Left lung (tissue), 10 donors: Measurements from ENCODE around the gene SPAAR. TPM values are rescaled to one million over a fixed set of nuclear protein-coding genes. Genes with fewer than 3 reads are reported as not detected.

Experiments
- ATAC-seq: fragments of 200-7000 bp; cut with Tn5 transposase; one replicate; pipeline ENCODE4 v1.9.1; 2020; ENCODE audit warnings: moderate library complexity
- DNase-seq, 4 donors: peaks; one replicate each; pipeline ENCODE4 v3.0.0-alpha.2; 2013 to 2020
- H3K27ac ChIP-seq, 2 donors: fragments of 200-600 bp; sonication (generic) in 1 of 2; one replicate each; pipeline versions ENCODE4 v1.5.0 to v1.8.0; 2020 to 2021
- H3K27me3 ChIP-seq, 2 donors: fragments of 200-600 bp; sonication (generic) in 1 of 2; one replicate each; pipeline versions ENCODE4 v1.5.0 to v1.8.0; 2020 to 2021
- H3K36me3 ChIP-seq, 2 donors: fragments of 200-600 bp; sonication (generic) in 1 of 2; one replicate each; pipeline versions ENCODE4 v1.5.0 to v1.8.0; 2020 to 2021
- H3K4me1 ChIP-seq, 2 donors: fragments of 200-600 bp; one replicate each; pipeline ENCODE4 v1.8.0; 2021
- H3K4me3 ChIP-seq, 2 donors: fragments of 200-600 bp; sonication (generic) in 1 of 2; one replicate each; pipeline versions ENCODE4 v1.5.0 to v1.8.0; 2020 to 2021; ENCODE audit warnings: mild to moderate bottlenecking in 1 of 2
- H3K9me3 ChIP-seq, 2 donors: fragments of 200-600 bp; sonication (generic) in 1 of 2; one replicate each; pipeline versions ENCODE4 v1.5.0 to v1.8.0; 2020 to 2021
- intact Hi-C, 2 donors: fragments of 100-400 bp; cut with DNase I; formaldehyde crosslinking; loops; one replicate each; pipeline versions ENCODE4 v1.11.2 to v1.14.2; 2022
- polyA plus RNA-seq, 6 donors: library from polyadenylated mRNA; unstranded; fragments of 120-200 nt; gene quantifications; one replicate each; pipeline ENCODE4 v1.2.1, GENCODE V29; 2013; ENCODE audit not compliant: insufficient read length in 6 of 6
- total RNA-seq, 2 donors: library from RNA; stranded (reverse); fragmentation: NEBNext Ultra II Directional; extraction: Animal tissue kit (Norgen Biotek cat#: 25700); gene quantifications; one replicate each; pipeline ENCODE4 v1.2.1, GENCODE V29; 2021
- TF ChIP-seq, protein P1 (sequence below), 2 donors: fragments of 200-600 bp; sonication (generic) in 1 of 2; IDR thresholded peaks; one replicate each; pipeline versions ENCODE4 v1.5.0 to v1.8.0; 2021; ENCODE audit warnings: antibody characterized with exemption in 2 of 2
- donor health status: DM: no; HTN: yes; CAD: no.
- donor health status: DM: no; HTN: no; CAD: no.

Gene SPAAR
- total and polyA plus RNA-seq, 8 donors: 2.9 to 6.8 (median 3.7) TPM

DNA sequence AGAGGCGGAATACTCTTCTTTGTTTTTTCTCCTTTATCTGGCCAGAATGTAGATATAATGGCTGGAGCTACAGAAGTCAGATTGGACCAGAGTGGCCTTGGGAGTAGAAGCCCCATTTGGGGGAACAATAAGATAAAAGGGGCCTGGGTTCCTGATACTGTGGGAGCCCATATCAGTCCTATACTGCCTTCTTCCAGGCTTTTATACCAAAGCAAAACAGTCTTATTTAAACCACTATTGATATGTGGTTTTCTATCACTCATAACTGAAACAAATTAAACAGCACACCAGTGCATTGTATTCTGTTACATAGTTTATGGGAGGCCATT, 14.3 kb downstream of the SPAAR start:
- H3K4me1 ChIP-seq: peaks cover 2 to 3% of the 10 kb centered on the region in 2 donors
- DNase-seq: no peak
- no peak for ATAC-seq
- no peaks in the 10 kb centered on the region for H3K27me3 ChIP-seq
- H3K9me3 ChIP-seq: no peaks in the 10 kb centered on the region
- H3K36me3 ChIP-seq: no peaks in the 10 kb centered on the region
- TF ChIP-seq, protein P1, sequence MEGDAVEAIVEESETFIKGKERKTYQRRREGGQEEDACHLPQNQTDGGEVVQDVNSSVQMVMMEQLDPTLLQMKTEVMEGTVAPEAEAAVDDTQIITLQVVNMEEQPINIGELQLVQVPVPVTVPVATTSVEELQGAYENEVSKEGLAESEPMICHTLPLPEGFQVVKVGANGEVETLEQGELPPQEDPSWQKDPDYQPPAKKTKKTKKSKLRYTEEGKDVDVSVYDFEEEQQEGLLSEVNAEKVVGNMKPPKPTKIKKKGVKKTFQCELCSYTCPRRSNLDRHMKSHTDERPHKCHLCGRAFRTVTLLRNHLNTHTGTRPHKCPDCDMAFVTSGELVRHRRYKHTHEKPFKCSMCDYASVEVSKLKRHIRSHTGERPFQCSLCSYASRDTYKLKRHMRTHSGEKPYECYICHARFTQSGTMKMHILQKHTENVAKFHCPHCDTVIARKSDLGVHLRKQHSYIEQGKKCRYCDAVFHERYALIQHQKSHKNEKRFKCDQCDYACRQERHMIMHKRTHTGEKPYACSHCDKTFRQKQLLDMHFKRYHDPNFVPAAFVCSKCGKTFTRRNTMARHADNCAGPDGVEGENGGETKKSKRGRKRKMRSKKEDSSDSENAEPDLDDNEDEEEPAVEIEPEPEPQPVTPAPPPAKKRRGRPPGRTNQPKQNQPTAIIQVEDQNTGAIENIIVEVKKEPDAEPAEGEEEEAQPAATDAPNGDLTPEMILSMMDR (IDR thresholded peaks at IDR 0.05): no peak
- H3K4me3 ChIP-seq: no peak overlapping the region
- intact Hi-C loops: no loop called here
- H3K27ac ChIP-seq: peak overlapping the region in 1 of 2 donors; percentile 63

DNA sequence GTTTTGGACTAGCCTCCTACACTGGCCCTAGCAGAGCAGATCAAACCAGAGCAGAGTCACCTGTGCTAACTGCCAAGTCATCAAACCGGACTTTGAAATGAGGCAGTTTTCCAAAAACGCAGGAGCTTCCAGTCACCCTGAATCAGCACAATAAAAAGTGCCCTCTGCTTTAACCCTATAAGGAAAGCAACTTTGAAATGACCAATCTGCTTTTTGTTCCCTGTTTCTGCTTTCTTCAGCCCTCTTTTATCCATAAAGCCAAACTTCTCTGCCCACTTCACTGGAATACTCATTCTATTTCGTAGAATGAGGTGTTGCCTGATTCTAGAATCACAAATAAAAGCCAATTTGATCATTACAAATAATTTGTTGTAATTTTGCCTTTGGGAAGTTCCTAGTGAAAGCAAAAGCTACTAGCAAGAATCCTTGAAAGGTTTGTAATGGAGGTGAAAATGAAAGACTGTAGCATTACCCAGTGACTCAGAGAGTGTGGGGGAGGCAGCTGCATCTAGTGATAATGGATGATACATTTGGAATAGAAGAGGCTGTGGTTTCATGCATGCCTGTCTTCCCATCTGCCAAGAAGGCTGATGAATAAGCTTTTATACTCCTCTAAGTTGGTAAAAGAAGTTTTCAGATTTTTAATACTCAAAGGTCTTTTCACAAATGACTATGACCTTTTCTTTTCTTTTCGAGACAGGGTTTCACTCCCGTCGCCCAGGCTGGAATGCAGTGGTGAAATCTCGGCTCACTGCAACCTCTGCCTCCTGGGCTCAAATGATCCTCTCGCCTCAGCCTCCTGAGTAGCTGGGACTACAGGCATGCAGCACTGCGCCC, 14.9 kb downstream of the SPAAR start:
- no peaks in the 10 kb centered on the region for H3K36me3 ChIP-seq
- ATAC-seq: peak; percentile 83
- intact Hi-C loops: no loop called here
- no peaks in the 10 kb centered on the region for H3K27me3 ChIP-seq
- peak overlapping the region in 1 of 2 donors; percentile 63 for H3K27ac ChIP-seq
- H3K4me1 ChIP-seq: peaks cover 2 to 3% of the 10 kb centered on the region in 2 donors
- no peak for DNase-seq
- H3K9me3 ChIP-seq: no peaks in the 10 kb centered on the region
- H3K4me3 ChIP-seq: no peak overlapping the region
- TF ChIP-seq, protein P1 (IDR thresholded peaks at IDR 0.05): no peak

DNA sequence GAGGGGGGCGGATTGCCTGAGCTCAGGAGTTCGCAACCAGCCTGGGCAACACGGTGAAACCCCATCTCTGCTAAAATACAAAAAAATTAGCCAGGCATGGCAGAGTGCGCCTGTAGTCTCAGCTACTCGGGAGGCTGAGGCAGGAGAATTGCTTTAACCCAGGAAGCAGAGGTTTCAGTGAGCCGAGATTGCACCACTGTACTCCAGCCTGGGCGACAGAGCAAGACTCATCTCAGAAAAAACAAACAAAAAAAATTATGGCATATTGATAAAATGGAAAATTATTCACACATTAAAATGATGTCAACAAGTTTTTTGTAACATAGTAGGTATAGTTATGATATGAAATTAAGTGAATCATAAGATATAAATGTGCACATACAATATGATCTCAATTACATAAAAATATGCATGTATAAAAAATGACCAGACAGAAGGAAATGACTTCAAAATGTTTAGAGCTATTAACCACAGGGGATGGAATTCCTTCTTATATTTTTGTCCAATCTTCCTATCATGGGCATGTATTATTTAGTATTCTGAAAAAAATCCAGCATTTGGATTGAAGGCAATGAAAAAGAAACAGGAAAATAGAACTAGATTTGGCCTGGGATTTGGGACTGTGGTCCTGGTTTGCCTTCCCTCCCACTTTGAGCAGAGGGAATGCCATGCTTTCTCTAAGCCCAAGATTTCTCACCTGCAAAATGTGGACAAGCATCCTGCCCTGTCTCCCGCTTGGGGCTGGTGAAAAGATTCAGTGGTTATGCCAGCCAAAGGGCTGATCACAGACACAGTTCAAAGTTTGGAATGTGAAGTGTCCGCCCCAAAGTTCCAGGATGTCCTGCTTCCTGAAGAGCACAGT, 19.5 kb downstream of the SPAAR start:
- intact Hi-C loops: no loop called here
- no peaks in the 10 kb centered on the region for H3K27me3 ChIP-seq
- H3K27ac ChIP-seq: no peak overlapping the region
- no peak overlapping the region for H3K4me3 ChIP-seq
- DNase-seq (no peak), ATAC-seq (no peak)
- peaks cover 0 to 10% of the 10 kb centered on the region in 2 donors for H3K4me1 ChIP-seq
- H3K36me3 ChIP-seq: no peaks in the 10 kb centered on the region
- TF ChIP-seq, protein P1 (IDR thresholded peaks at IDR 0.05): no peak
- H3K9me3 ChIP-seq: no peaks in the 10 kb centered on the region

DNA sequence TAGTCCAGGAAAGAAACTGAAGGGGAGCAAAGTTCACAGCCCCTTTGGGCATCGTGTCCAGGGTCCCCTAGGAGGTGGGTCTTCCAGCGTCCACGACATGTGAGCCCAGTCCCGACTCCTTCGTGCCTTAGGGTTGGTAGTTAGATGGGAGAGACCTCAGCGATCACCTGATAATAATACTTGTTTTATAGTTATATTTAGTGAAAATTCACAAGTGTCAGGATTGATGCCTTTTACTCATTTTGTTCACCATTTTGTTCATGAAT, 20.1 kb downstream of the SPAAR start:
- H3K27me3 ChIP-seq: no peaks in the 10 kb centered on the region
- no peak overlapping the region for H3K27ac ChIP-seq
- H3K4me3 ChIP-seq: no peak overlapping the region
- TF ChIP-seq, protein P1 (IDR thresholded peaks at IDR 0.05): no peak
- no peaks in the 10 kb centered on the region for H3K36me3 ChIP-seq
- H3K9me3 ChIP-seq: no peaks in the 10 kb centered on the region
- peaks cover 0 to 7% of the 10 kb centered on the region in 2 donors for H3K4me1 ChIP-seq
- no peak for ATAC-seq
- intact Hi-C loops: no loop called here
- DNase-seq: no peak

DNA sequence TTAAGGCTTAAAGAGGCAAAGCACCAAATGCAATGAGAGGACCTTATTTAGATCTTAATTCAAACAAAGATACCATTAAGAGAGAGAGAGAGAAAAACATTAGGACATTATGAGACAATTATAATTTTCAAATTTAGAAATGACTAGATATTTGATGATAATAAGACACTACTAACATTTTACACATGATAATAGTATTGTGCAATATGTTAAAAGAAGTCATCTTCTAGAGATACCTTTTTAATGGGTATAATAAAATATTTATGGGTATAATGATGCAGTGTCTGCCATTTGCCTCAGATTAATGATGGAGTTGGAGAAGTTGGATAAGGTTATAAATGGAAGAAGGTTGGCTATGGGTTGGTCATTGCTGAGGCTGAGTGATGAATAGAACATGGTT, 21.2 kb downstream of the SPAAR start:
- no peaks in the 10 kb centered on the region for H3K27me3 ChIP-seq
- H3K27ac ChIP-seq: no peak overlapping the region
- no peak for ATAC-seq
- intact Hi-C loops: no loop called here
- DNase-seq: no peak
- TF ChIP-seq, protein P1 (IDR thresholded peaks at IDR 0.05): no peak
- H3K9me3 ChIP-seq: no peaks in the 10 kb centered on the region
- no peaks in the 10 kb centered on the region for H3K36me3 ChIP-seq
- H3K4me3 ChIP-seq: no peak overlapping the region
- H3K4me1 ChIP-seq: peaks cover 0 to 7% of the 10 kb centered on the region in 2 donors
